ENCODE results near the gene VPS13C.

Gene VPS13C

GRCh38 chr15:61869656-61870055, 190.6 kb downstream of the VPS13C start:
- TF ChIP-seq POLR2AphosphoS5 (IDR thresholded peaks at IDR 0.05; ENCODE audit: low read depth, low read length) (no peak), REST (IDR thresholded peaks at IDR 0.05; ENCODE audit: insufficient read depth in 1 of 2, low read depth in 2 of 2, low read length in 2 of 2) (no peak), FOXP2 (optimal IDR thresholded peaks at IDR 0.05; ENCODE audit: borderline replicate concordance, extremely low read depth, extremely low read length, insufficient read depth) (no peak), TAF1 (IDR thresholded peaks at IDR 0.05; ENCODE audit: borderline replicate concordance, insufficient read depth, low read length) (no peak), SIN3A (IDR thresholded peaks at IDR 0.05; ENCODE audit: borderline replicate concordance, insufficient read depth, low read length) (no peak)

- TF ChIP-seq POLR2AphosphoS5 (IDR thresholded peaks at IDR 0.05; ENCODE audit: low read depth, low read length) (no peak), REST (IDR thresholded peaks at IDR 0.05; ENCODE audit: insufficient read depth in 1 of 2, low read depth in 2 of 2, low read length in 2 of 2) (no peak), TAF1 (IDR thresholded peaks at IDR 0.05; ENCODE audit: borderline replicate concordance, insufficient read depth, low read length) (no peak), SIN3A (IDR thresholded peaks at IDR 0.05; ENCODE audit: borderline replicate concordance, insufficient read depth, low read length) (no peak), FOXP2 (optimal IDR thresholded peaks at IDR 0.05; ENCODE audit: borderline replicate concordance, extremely low read depth, extremely low read length, insufficient read depth) (no peak)
Observed at GRCh38 chr15:61861962-61862361, 198.3 kb downstream of the VPS13C start.

- TF ChIP-seq REST (IDR thresholded peaks at IDR 0.05; ENCODE audit: insufficient read depth in 1 of 2, low read depth in 2 of 2, low read length in 2 of 2) (no peak), POLR2AphosphoS5 (IDR thresholded peaks at IDR 0.05; ENCODE audit: low read depth, low read length) (no peak), FOXP2 (optimal IDR thresholded peaks at IDR 0.05; ENCODE audit: borderline replicate concordance, extremely low read depth, extremely low read length, insufficient read depth) (no peak), TAF1 (IDR thresholded peaks at IDR 0.05; ENCODE audit: borderline replicate concordance, insufficient read depth, low read length) (no peak)
Observed at GRCh38 chr15:61857169-61857829, 202.9 kb downstream of the VPS13C start.

GRCh38 chr15:61856295-61856694, 204.0 kb downstream of the VPS13C start:
- no peak for TF ChIP-seq TAF1 (IDR thresholded peaks at IDR 0.05; ENCODE audit: borderline replicate concordance, insufficient read depth, low read length)
- no peak for TF ChIP-seq SIN3A (IDR thresholded peaks at IDR 0.05; ENCODE audit: borderline replicate concordance, insufficient read depth, low read length)

- TF ChIP-seq POLR2AphosphoS5 (IDR thresholded peaks at IDR 0.05; ENCODE audit: low read depth, low read length) (no peak), FOXP2 (optimal IDR thresholded peaks at IDR 0.05; ENCODE audit: borderline replicate concordance, extremely low read depth, extremely low read length, insufficient read depth) (no peak), SIN3A (IDR thresholded peaks at IDR 0.05; ENCODE audit: borderline replicate concordance, insufficient read depth, low read length) (no peak), REST (IDR thresholded peaks at IDR 0.05; ENCODE audit: insufficient read depth in 1 of 2, low read depth in 2 of 2, low read length in 2 of 2) (no peak), TAF1 (IDR thresholded peaks at IDR 0.05; ENCODE audit: borderline replicate concordance, insufficient read depth, low read length) (no peak)
Observed at GRCh38 chr15:61853195-61853594, 207.1 kb downstream of the VPS13C start.

All from PFSK-1 (cell line).